ENCODE measurements around the gene CRYM.

CRYM gene

DNA sequence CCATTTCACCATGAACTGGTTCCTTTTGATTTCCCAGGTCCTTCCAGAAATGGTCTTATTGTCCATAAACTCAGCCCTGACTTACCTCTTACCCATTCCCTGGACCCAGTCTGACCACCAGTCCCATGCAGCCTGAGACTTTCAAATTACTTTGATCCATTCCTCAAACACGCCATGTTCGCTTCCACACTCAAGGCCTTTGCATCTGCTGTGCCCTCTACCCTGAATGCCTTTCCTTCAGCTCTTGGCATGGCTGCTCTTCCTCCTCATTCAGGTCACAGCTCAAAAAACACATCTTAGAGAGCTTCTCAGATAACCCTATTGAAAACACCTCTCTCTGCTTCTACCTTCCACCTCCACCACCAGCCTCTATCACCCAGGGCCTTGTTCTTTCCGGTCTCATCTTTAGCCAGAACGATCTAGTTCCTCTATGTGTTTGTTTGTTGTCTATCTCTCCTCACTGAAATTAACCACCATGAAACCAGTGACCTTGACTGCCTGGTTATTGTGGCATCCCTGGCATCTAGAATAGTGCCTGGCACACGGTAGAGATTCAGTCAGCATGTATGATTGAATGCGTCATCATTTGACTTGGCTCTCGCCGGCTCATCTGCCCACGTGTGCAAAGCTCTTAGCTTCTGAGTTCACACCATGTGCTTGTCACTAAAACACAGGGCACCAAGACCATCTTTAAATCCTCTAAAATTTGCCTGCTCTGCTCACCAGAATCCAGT, 12.8 kb downstream of the CRYM start:
- peaks cover 25 to 37% of the 10 kb centered on the region in 2 donors for H3K4me1 ChIP-seq (ENCODE audit: control insufficient read depth in 1 of 2, insufficient read depth in 2 of 2, low read length in 2 of 2)
- H3K9ac ChIP-seq (ENCODE audit: low read depth in 1 of 2, low read length in 2 of 2) = no peak overlapping the region
- no peaks in the 10 kb centered on the region for H3K9me3 ChIP-seq (ENCODE audit: control insufficient read depth in 1 of 2, low read length in 2 of 2)
- no peaks in the 10 kb centered on the region for H3K36me3 ChIP-seq (ENCODE audit: control insufficient read depth in 1 of 2, insufficient read depth in 2 of 2, low read length in 2 of 2)
- H3K27me3 ChIP-seq (ENCODE audit: control insufficient read depth in 1 of 2, insufficient read depth in 2 of 2, low read length in 2 of 2) = no peaks in the 10 kb centered on the region
- no peak overlapping the region for H3K4me3 ChIP-seq (ENCODE audit: low read depth in 1 of 2, low read length in 2 of 2)
- H3K27ac ChIP-seq (ENCODE audit: low read depth, low read length) = no peak overlapping the region

DNA sequence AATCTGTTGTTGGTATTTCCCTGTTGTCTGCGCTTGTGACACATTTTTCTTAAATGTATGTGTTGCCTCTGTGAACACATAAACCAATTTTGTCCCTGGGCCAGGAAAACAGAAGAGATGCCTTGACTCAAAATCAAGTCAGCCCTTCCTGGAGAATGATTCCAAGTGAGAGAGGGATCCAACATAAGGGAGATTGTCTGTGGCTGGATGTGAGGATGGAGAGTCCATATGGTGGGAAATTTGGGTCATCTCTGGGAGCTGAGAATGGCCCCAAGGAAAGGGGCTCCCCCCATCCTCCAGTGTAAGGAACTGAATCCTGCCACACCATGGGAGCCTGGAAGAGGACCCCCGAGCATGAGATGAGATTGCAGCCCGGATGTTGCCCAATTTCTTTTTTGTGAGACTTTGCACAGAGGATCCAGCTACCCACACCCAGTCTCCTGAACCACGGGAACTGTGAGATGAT, 13.5 kb downstream of the CRYM start:
- H3K36me3 ChIP-seq (ENCODE audit: control insufficient read depth in 1 of 2, insufficient read depth in 2 of 2, low read length in 2 of 2) = no peaks in the 10 kb centered on the region
- H3K4me3 ChIP-seq (ENCODE audit: low read depth in 1 of 2, low read length in 2 of 2) = no peak overlapping the region
- no peak overlapping the region for H3K9ac ChIP-seq (ENCODE audit: low read depth in 1 of 2, low read length in 2 of 2)
- H3K4me1 ChIP-seq (ENCODE audit: control insufficient read depth in 1 of 2, insufficient read depth in 2 of 2, low read length in 2 of 2) = peaks cover 26 to 43% of the 10 kb centered on the region in 2 donors
- no peaks in the 10 kb centered on the region for H3K27me3 ChIP-seq (ENCODE audit: control insufficient read depth in 1 of 2, insufficient read depth in 2 of 2, low read length in 2 of 2)
- H3K27ac ChIP-seq (ENCODE audit: low read depth, low read length) = no peak overlapping the region
- H3K9me3 ChIP-seq (ENCODE audit: control insufficient read depth in 1 of 2, low read length in 2 of 2) = no peaks in the 10 kb centered on the region

GRCh38 chr16:21263640-21264570, 14.2 kb downstream of the CRYM start:
- Histone ChIP-seq H3K4me1 (ENCODE audit: control insufficient read depth in 1 of 2, insufficient read depth in 2 of 2, low read length in 2 of 2) (peaks cover 26 to 43% of the 10 kb centered on the region in 2 donors), H3K9ac (ENCODE audit: low read depth in 1 of 2, low read length in 2 of 2) (no peak overlapping the region)

DNA sequence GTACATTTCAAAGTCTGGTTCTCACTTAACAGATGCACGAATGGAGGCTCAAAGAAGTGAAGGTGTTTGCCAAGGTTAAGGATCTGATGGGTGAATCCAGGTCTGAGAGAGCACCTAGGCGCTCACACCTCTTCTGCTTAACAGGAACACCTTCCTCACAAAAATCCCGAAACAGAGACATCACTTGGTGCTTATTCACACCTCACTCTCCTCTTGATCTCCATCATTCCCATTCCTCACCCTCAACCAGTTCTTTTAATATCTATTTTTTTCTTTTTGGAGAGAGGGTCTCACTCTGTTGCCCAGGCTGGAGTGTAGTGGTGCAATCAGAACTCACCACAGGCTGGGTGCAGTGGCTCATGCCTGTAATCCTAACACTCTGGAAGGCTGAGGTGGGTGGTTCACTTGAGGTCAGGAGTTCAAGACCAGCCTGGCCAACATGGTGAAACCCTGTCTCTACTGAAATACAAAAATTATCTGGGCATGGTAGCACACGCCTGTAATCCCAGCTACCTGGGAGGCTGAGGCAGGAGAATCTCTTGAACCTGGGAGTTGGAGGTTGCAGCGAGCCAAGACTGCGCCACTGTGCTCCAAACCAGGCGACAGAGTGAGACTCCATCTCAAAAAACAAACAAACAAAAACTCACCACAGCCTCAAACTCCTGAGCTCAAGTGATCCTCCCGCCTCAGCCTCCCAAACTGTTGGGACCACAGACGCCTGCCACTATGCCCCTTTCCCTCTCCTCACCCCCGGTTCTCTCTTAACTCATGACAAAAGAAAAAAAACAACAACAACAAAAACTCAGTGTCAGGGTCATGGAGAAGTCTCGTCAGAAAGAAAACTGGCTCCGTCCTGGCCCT, 15.1 kb downstream of the CRYM start:
- H3K9me3 ChIP-seq (ENCODE audit: control insufficient read depth in 1 of 2, low read length in 2 of 2) = no peaks in the 10 kb centered on the region
- no peak overlapping the region for H3K9ac ChIP-seq (ENCODE audit: low read depth in 1 of 2, low read length in 2 of 2)
- H3K27me3 ChIP-seq (ENCODE audit: control insufficient read depth in 1 of 2, insufficient read depth in 2 of 2, low read length in 2 of 2) = no peaks in the 10 kb centered on the region
- no peak overlapping the region for H3K4me3 ChIP-seq (ENCODE audit: low read depth in 1 of 2, low read length in 2 of 2)
- peaks cover 26 to 43% of the 10 kb centered on the region in 2 donors for H3K4me1 ChIP-seq (ENCODE audit: control insufficient read depth in 1 of 2, insufficient read depth in 2 of 2, low read length in 2 of 2)
- no peaks in the 10 kb centered on the region for H3K36me3 ChIP-seq (ENCODE audit: control insufficient read depth in 1 of 2, insufficient read depth in 2 of 2, low read length in 2 of 2)
- no peak overlapping the region for H3K27ac ChIP-seq (ENCODE audit: low read depth, low read length)

More at GRCh38 chr16:21263640-21264570, 14.2 kb downstream of the CRYM start:
- no peaks in the 10 kb centered on the region for H3K36me3 ChIP-seq (ENCODE audit: control insufficient read depth in 1 of 2, insufficient read depth in 2 of 2, low read length in 2 of 2)
- H3K9me3 ChIP-seq (ENCODE audit: control insufficient read depth in 1 of 2, low read length in 2 of 2) = no peaks in the 10 kb centered on the region
- H3K27me3 ChIP-seq (ENCODE audit: control insufficient read depth in 1 of 2, insufficient read depth in 2 of 2, low read length in 2 of 2) = no peaks in the 10 kb centered on the region
- no peak overlapping the region for H3K4me3 ChIP-seq (ENCODE audit: low read depth in 1 of 2, low read length in 2 of 2)
- H3K27ac ChIP-seq (ENCODE audit: low read depth, low read length) = no peak overlapping the region

- Histone ChIP-seq H3K27me3 (ENCODE audit: control insufficient read depth in 1 of 2, insufficient read depth in 2 of 2, low read length in 2 of 2) (no peaks in the 10 kb centered on the region), H3K9ac (ENCODE audit: low read depth in 1 of 2, low read length in 2 of 2) (no peak overlapping the region), H3K9me3 (ENCODE audit: control insufficient read depth in 1 of 2, low read length in 2 of 2) (no peaks in the 10 kb centered on the region), H3K27ac (ENCODE audit: low read depth, low read length) (no peak overlapping the region), H3K4me3 (ENCODE audit: low read depth in 1 of 2, low read length in 2 of 2) (no peak overlapping the region), H3K36me3 (ENCODE audit: control insufficient read depth in 1 of 2, insufficient read depth in 2 of 2, low read length in 2 of 2) (no peaks in the 10 kb centered on the region), H3K4me1 (ENCODE audit: control insufficient read depth in 1 of 2, insufficient read depth in 2 of 2, low read length in 2 of 2) (peaks cover 26 to 43% of the 10 kb centered on the region in 2 donors)
These were observed 17.0 kb downstream of the CRYM start for GRCh38 chr16:21260870-21261791.

DNA sequence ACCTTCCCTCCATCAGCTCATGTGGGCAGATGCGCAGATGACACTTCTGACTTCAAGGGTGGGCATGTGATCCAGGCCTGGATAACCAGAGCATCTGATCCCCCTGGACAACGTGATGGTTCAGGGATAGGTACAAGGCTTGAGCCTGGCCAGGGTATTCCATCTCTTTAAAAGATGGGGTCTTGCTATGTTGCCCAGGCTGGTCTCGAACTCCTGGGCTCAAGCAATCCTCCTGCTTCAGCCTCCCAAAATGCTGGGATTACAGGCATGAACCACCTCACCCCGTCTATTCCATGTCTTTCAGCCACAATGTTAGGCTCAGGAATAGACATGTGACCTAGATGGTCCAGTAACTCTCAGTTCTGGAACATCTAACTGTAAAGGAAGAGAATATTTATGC, 20.8 kb downstream of the CRYM start:
- Histone ChIP-seq H3K4me1 (ENCODE audit: control insufficient read depth in 1 of 2, insufficient read depth in 2 of 2, low read length in 2 of 2) (peaks cover 14 to 24% of the 10 kb centered on the region in 2 donors), H3K9ac (ENCODE audit: low read depth in 1 of 2, low read length in 2 of 2) (no peak overlapping the region), H3K4me3 (ENCODE audit: low read depth in 1 of 2, low read length in 2 of 2) (no peak overlapping the region), H3K27ac (ENCODE audit: low read depth, low read length) (no peak overlapping the region), H3K9me3 (ENCODE audit: control insufficient read depth in 1 of 2, low read length in 2 of 2) (no peaks in the 10 kb centered on the region), H3K27me3 (ENCODE audit: control insufficient read depth in 1 of 2, insufficient read depth in 2 of 2, low read length in 2 of 2) (no peaks in the 10 kb centered on the region), H3K36me3 (ENCODE audit: control insufficient read depth in 1 of 2, insufficient read depth in 2 of 2, low read length in 2 of 2) (peaks cover 3 to 10% of the 10 kb centered on the region in 2 donors)

- peaks cover 3 to 13% of the 10 kb centered on the region in 2 donors for H3K36me3 ChIP-seq (ENCODE audit: control insufficient read depth in 1 of 2, insufficient read depth in 2 of 2, low read length in 2 of 2)
- H3K27ac ChIP-seq (ENCODE audit: low read depth, low read length) = no peak overlapping the region
- H3K4me1 ChIP-seq (ENCODE audit: control insufficient read depth in 1 of 2, insufficient read depth in 2 of 2, low read length in 2 of 2) = peaks cover 10 to 19% of the 10 kb centered on the region in 2 donors
- H3K4me3 ChIP-seq (ENCODE audit: low read depth in 1 of 2, low read length in 2 of 2) = no peak overlapping the region
- no peak overlapping the region for H3K9ac ChIP-seq (ENCODE audit: low read depth in 1 of 2, low read length in 2 of 2)
- no peaks in the 10 kb centered on the region for H3K27me3 ChIP-seq (ENCODE audit: control insufficient read depth in 1 of 2, insufficient read depth in 2 of 2, low read length in 2 of 2)
- no peaks in the 10 kb centered on the region for H3K9me3 ChIP-seq (ENCODE audit: control insufficient read depth in 1 of 2, low read length in 2 of 2)
These were observed 21.5 kb downstream of the CRYM start for GRCh38 chr16:21256636-21257035.

DNA sequence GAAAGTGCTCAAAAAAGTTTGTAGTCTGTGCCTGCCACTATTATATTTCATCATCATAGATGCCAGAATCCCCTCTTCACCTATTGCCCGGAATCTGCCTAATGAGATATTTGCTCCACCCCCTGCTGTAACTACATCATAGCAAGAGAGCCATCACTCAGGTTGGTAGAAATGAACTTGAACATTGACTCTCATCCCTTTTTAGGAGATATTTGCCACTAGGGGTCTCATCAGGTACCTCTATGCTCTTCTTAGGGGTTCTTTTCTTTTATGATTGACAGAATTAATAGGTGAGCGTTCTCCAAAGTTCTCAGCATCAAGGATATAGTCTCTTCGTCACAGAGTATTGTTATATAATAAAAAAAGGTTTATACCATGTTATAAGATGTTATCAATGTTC, 24.6 kb downstream of the CRYM start:
- Histone ChIP-seq H3K27ac (ENCODE audit: low read depth, low read length) (no peak overlapping the region), H3K27me3 (ENCODE audit: control insufficient read depth in 1 of 2, insufficient read depth in 2 of 2, low read length in 2 of 2) (no peaks in the 10 kb centered on the region)

More for the DNA sequence above, 24.6 kb downstream of the CRYM start:
- Histone ChIP-seq H3K9me3 (ENCODE audit: control insufficient read depth in 1 of 2, low read length in 2 of 2) (no peaks in the 10 kb centered on the region), H3K4me1 (ENCODE audit: control insufficient read depth in 1 of 2, insufficient read depth in 2 of 2, low read length in 2 of 2) (no peaks in the 10 kb centered on the region), H3K36me3 (ENCODE audit: control insufficient read depth in 1 of 2, insufficient read depth in 2 of 2, low read length in 2 of 2) (peaks cover 12 to 41% of the 10 kb centered on the region in 2 donors), H3K9ac (ENCODE audit: low read depth in 1 of 2, low read length in 2 of 2) (no peak overlapping the region), H3K4me3 (ENCODE audit: low read depth in 1 of 2, low read length in 2 of 2) (no peak overlapping the region)
